K562 (cell line): Measurements from ENCODE around the gene ADRA2B. TPM values are rescaled to one million over a fixed set of nuclear protein-coding genes. Genes with fewer than 3 reads are reported as not detected.
A peak's percentile ranks its signal among the peaks of the same experiment; 100 is the strongest.
"Not testable (repeated sequence)": the region's sequence is repeated elsewhere in the genome, so short reads cannot be mapped to it uniquely, and the experiment has no call there.

Experiments
- ATAC-seq: fragments of 200-7000 bp; cut with Tn5 transposase; 3 replicates; pipeline ENCODE4 v1.9.1; 2020; ENCODE audit warnings: moderate library complexity
- BruUV-seq: library from RNA; stranded (reverse); fragments of 400-500 nt; replicated peaks from 2 replicates; lab custom pipeline; 2021; lab: Mats Ljungman, UMichigan
- CTCF ChIA-PET: fragments of 300-600 bp; formaldehyde crosslinking; extraction: SDS; loops from one replicate; lab custom pipeline; 2021; ENCODE audit warnings: low intra/inter-chr PET ratio; lab: Yijun Ruan, JAX
- POLR2A ChIA-PET: fragments of 300-600, 350-650 bp; sonication (Branson Sonifier 250); formaldehyde crosslinking; extraction: SDS; loops from one replicate; lab custom pipeline; 2021; ENCODE audit warnings: antibody characterized with exemption, inconsistent platforms; lab: Yijun Ruan, JAX
- DNase-seq, 4 experiments: peaks; one replicate each; pipeline versions ENCODE4 v3.0.0 to v3.0.0-alpha.2; 2011 to 2018; ENCODE audit warnings: low spot score in 3 of 4, mixed read lengths in 3 of 4; ENCODE audit errors: extremely low read depth in 1 of 4
- FAIRE-seq: peaks from 2 replicates; lab custom pipeline; 2011; peaks lifted over from hg19 to GRCh38; lab: Jason Lieb, UNC
- H2AFZ ChIP-seq: 2 replicates; pipeline ENCODE4 v1.6.0; 2011; ENCODE audit warnings: low read depth, low read length, control low read depth, inconsistent platforms
- H3K27ac ChIP-seq: fragments of 200-600 bp; 3 replicates; pipeline ENCODE4 v1.8.0; 2011; ENCODE audit warnings: low read depth, mild to moderate bottlenecking, control low read depth, inconsistent platforms, low read length, moderate library complexity, mixed read lengths; ENCODE audit errors: extremely low read depth
- H3K27me3 ChIP-seq, 2 experiments: fragments of 300-600 bp in 1 of 2; 2 replicates in 1 of 2; 3 replicates in 1 of 2; pipeline versions ENCODE4 v1.6.0 to v1.8.0; 2011; ENCODE audit warnings: inconsistent platforms in 2 of 2, low read length in 2 of 2, mild to moderate bottlenecking in 1 of 2, mixed read lengths in 1 of 2, moderate library complexity in 1 of 2; ENCODE audit not compliant: control insufficient read depth in 2 of 2, insufficient read depth in 2 of 2
- H3K36me3 ChIP-seq: fragments of 300-600 bp; 3 replicates; pipeline ENCODE4 v1.8.0; 2011; ENCODE audit warnings: mild to moderate bottlenecking, low read length, inconsistent platforms; ENCODE audit not compliant: control insufficient read depth, insufficient read depth
- H3K4me1 ChIP-seq, 2 experiments: fragments of 200-600 bp in 1 of 2; replicated peaks in 1 of 2; 2 replicates in 1 of 2; 3 replicates in 1 of 2; pipeline versions ENCODE4 v1.5.1 to v1.8.0; 2011; ENCODE audit warnings: inconsistent platforms in 2 of 2, low read length in 2 of 2, mild to moderate bottlenecking in 1 of 2, mixed read lengths in 1 of 2, moderate library complexity in 1 of 2; ENCODE audit not compliant: control insufficient read depth in 2 of 2, insufficient read depth in 2 of 2
- H3K4me2 ChIP-seq: 2 replicates; pipeline ENCODE4 v1.6.1; 2011; ENCODE audit warnings: low read length, control low read depth, inconsistent platforms, mixed read lengths; ENCODE audit not compliant: insufficient read depth
- H3K4me3 ChIP-seq: fragments of 200-600 bp; sonication (generic), shearing (Covaris generic); 2 replicates; pipeline ENCODE4 v1.5.1; 2016; ENCODE audit warnings: control low read depth, inconsistent platforms
- H3K79me2 ChIP-seq: fragments of 200-600 bp; 3 replicates; pipeline ENCODE4 v1.8.0; 2011; ENCODE audit warnings: low read length, inconsistent platforms; ENCODE audit not compliant: control insufficient read depth, insufficient read depth
- H3K9ac ChIP-seq, 2 experiments: 2 replicates each; pipeline versions ENCODE4 v1.6.0 to v1.6.1; 2011; ENCODE audit warnings: low read depth in 2 of 2, low read length in 2 of 2, control low read depth in 1 of 2, inconsistent platforms in 1 of 2, mild to moderate bottlenecking in 1 of 2, mixed read lengths in 1 of 2; ENCODE audit not compliant: insufficient read depth in 1 of 2
- H3K9me1 ChIP-seq: one replicate; pipeline ENCODE4 v1.6.0; 2011; ENCODE audit warnings: inconsistent platforms, mild to moderate bottlenecking, low read length, moderate library complexity; ENCODE audit not compliant: control insufficient read depth, insufficient read depth
- H3K9me3 ChIP-seq: replicated peaks from 2 replicates; pipeline ENCODE4 v1.5.1; 2011; ENCODE audit warnings: low read depth, low read length, inconsistent platforms; ENCODE audit not compliant: control insufficient read depth, insufficient read depth
- H4K20me1 ChIP-seq: replicated peaks from 2 replicates; pipeline ENCODE4 v1.6.1; 2011; ENCODE audit warnings: low read length, inconsistent platforms, mixed read lengths; ENCODE audit not compliant: control insufficient read depth, insufficient read depth
- C11orf30 ChIP-seq: fragments of 450-650 bp; IDR thresholded peaks from 2 replicates; pipeline ENCODE4 v1.6.1; 2016; ENCODE audit warnings: low read depth, mild to moderate bottlenecking
- MAFG ChIP-seq: fragments of 450-650 bp; conservative IDR thresholded peaks from 2 replicates; pipeline ENCODE4 v1.6.1; 2016; ENCODE audit warnings: missing genetic modification characterization, missing compliant biosample characterization
- ZNF316 ChIP-seq: fragments of 450-650 bp; IDR thresholded peaks from 2 replicates; pipeline ENCODE4 v1.6.1; 2016
- WGBS: fragments of 100-300 bp; shearing (Covaris generic); methylation state at CpG from one replicate; pipeline ENCODE4 v1.1.6; 2016; ENCODE audit warnings: low coverage, mixed read lengths; ENCODE audit not compliant: insufficient coverage; ENCODE audit errors: missing lambda C conversion rate; 5-methylcytosine and 5-hydroxymethylcytosine counted together
- in situ Hi-C: fragments of 300-500 bp; cut with MboI; formaldehyde crosslinking; loops from 4 replicates; pipeline ENCODE4 v1.15.0; 2018; ENCODE audit warnings: inconsistent platforms, mixed read lengths
- intact Hi-C: fragments of 100-400 bp; cut with micrococcal nuclease; formaldehyde crosslinking; loops from 2 replicates; pipeline ENCODE4 v1.14.2; 2022
- polyA plus RNA-seq, 8 experiments: library from polyadenylated mRNA; depleted of rRNA in 4 of 8; stranded (reverse) in 5 of 8; unstranded in 3 of 8; fragments of >200 nt; fragmentation: Nextera tagmentation in 2 of 8; fragmentation: Illumina TruSeq in 1 of 8; extraction: Ambion mirVana in 2 of 8; extraction: Trizol in 1 of 8; gene quantifications; 2 replicates each; pipeline versions ENCODE4 v1.2.1 to v1.2.3, GENCODE V29; 2011 to 2014; ENCODE audit warnings: inconsistent platforms in 1 of 8, missing spikeins in 1 of 8
- total RNA-seq, 7 experiments: library from RNA; depleted of rRNA in 6 of 7; stranded (reverse); fragments of >200 nt in 6 of 7; fragmentation: Illumina TruSeq in 2 of 7; extraction: Trizol in 2 of 7; gene quantifications; 2 replicates each; pipeline versions ENCODE4 v1.2.1 to v1.2.3, GENCODE V29; 2011 to 2021; ENCODE audit warnings: low replicate concordance in 1 of 7

Gene ADRA2B
- total and polyA plus RNA-seq, 9 of the 15 experiments (the other 6 are each of a cell fraction or from before 2014, with no cell fraction given), result not detected

DNA sequence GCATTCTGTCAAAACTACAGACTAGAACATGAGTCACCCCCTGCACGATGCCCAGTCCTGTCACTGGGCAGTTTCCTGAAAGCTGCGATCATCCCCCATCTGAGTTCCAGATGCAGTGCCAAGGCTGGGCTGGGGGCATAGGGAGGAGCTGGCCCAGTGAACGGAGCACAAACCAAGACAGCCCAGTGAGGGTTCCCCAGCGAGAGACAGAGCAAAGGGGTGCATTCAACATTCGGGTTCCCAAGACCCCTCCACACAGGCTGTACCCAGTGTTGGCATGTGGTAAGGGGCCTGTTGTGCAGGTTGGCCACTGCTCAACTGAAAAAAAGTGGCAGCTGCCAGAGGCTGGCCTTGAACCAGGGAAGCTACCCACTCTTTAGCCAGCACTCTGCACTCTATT lies 46.0 kb downstream of the ADRA2B start:
- DNase-seq, H3K9me3 ChIP-seq, H2AFZ ChIP-seq, H3K9me1 ChIP-seq, H3K79me2 ChIP-seq, H3K9ac ChIP-seq, H3K27ac ChIP-seq, H3K4me1 ChIP-seq, intact Hi-C loops, H4K20me1 ChIP-seq, POLR2A ChIA-PET, BruUV-seq, H3K4me2 ChIP-seq, ATAC-seq, H3K36me3 ChIP-seq, CTCF ChIA-PET, H3K4me3 ChIP-seq, FAIRE-seq: not testable (repeated sequence)
- WGBS, result 4% methylated on average over 5 of the region's 5 CpGs
- in situ Hi-C loops, result loop anchor here (10.0 kb wide), 1 partner anchor 66 kb away; no protein-coding TSS in a partner anchor
- H3K27me3 ChIP-seq, result peaks cover 4 to 42% of the 10 kb centered on the region in 2 experiments; a peak in 3 of 5 replicates

DNA sequence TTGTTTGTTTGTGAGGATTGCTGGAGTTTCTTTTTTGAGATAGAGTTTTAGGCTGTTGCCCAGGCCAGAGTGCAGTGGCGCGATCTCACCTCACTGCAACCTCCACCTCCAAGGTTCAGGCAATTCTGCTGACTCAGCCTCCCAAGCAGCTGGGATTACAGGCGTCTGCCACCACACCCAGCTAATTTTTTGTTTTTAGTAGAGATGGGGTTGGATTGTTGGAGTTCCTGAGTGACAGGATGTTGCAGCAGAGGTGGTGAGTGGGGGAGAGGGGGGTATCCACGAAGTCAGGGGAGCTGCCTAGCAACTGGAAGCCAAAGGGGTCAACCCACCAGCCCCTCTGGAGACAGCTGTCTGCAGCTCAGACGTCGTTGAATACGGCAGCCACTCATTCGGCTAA lies 46.5 kb downstream of the ADRA2B start:
- 2% methylated on average over 5 of the region's 8 CpGs for WGBS
- H3K9me3 ChIP-seq, H3K9me1 ChIP-seq, H3K79me2 ChIP-seq, H3K27ac ChIP-seq, intact Hi-C loops, H3K4me2 ChIP-seq, H3K9ac ChIP-seq, CTCF ChIA-PET, H2AFZ ChIP-seq, H3K36me3 ChIP-seq, BruUV-seq, FAIRE-seq, H3K4me3 ChIP-seq, H4K20me1 ChIP-seq, DNase-seq, POLR2A ChIA-PET, H3K4me1 ChIP-seq: not testable (repeated sequence)
- peaks cover 4 to 42% of the 10 kb centered on the region in 2 experiments; a peak in 3 of 5 replicates for H3K27me3 ChIP-seq
- ATAC-seq, result peak; percentile 35; the same call in 2 of the 3 replicates
- in situ Hi-C loops, result loop anchor here (10.0 kb wide), 1 partner anchor 65 kb away; no protein-coding TSS in a partner anchor
- TF ChIP-seq C11orf30, result peak; percentile 91
- TF ChIP-seq MAFG, result peak; percentile 86
- peak; percentile 95 for TF ChIP-seq ZNF316

DNA sequence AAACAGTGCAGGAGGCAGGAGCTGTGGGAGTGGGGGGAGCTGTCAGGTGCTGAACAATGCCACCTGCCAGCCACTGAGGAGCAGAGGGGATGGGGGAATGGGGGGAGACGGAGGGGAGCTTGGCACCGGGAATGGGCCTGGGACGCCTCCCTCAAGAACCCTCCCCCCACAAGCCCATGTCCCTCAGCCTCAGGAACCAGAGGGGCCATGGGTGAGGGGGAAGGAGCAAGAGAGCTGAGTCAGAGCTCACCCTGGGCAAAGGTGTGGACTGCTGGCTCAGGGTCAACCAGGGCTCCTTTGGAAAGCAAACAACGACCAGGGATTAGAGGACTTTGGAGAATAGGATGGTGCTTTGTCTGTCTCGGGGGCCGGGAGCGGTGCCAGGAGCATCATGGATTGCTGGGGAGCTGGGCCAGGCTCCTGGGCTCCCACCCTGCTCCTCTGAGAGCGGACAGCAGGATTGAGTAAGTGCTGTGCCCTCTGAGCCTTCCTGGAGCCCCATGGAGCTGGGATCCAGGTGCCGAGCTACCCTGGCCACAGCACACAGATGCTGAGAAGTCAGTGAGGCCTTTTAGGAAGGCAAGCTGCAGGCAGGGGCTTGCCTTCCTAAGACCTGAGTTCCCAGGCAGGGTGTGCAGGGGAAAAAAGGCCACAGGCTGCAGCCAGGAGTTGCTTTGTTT lies 48.3 kb downstream of the ADRA2B start:
- in situ Hi-C loops, BruUV-seq: not testable (repeated sequence)

More for the DNA sequence above, 48.3 kb downstream of the ADRA2B start:
- H3K36me3 ChIP-seq, H3K4me1 ChIP-seq, H3K4me3 ChIP-seq, DNase-seq, H2AFZ ChIP-seq, intact Hi-C loops, H4K20me1 ChIP-seq, CTCF ChIA-PET, H3K9me1 ChIP-seq, H3K9ac ChIP-seq, ATAC-seq, H3K27ac ChIP-seq, FAIRE-seq, POLR2A ChIA-PET, H3K79me2 ChIP-seq, H3K9me3 ChIP-seq, H3K4me2 ChIP-seq: not testable (repeated sequence)
- peaks cover 4 to 30% of the 10 kb centered on the region in 2 experiments; a peak in 3 of 5 replicates for H3K27me3 ChIP-seq
- 0% methylated on average over 6 of the region's 9 CpGs for WGBS
